Parathyroid adenoma (tissue), 2 donors: ENCODE results near the gene SLC5A2.
"Not testable (repeated sequence)": the region's sequence is repeated elsewhere in the genome, so short reads cannot be mapped to it uniquely, and the experiment has no call there.

Source experiments
- H2AFZ ChIP-seq: fragments of 300-600 bp; sonication (generic); one replicate; pipeline ENCODE4 v1.7.0; 2017; ENCODE audit warnings: antibody characterized with exemption, mild to moderate bottlenecking
- H3K27ac ChIP-seq: fragments of 300-600 bp; sonication (generic); one replicate; pipeline ENCODE4 v1.7.0; 2017
- H3K27me3 ChIP-seq: fragments of 300-600 bp; sonication (generic); one replicate; pipeline ENCODE4 v1.7.0; 2017; ENCODE audit warnings: low read length; ENCODE audit not compliant: control insufficient read depth, insufficient read depth
- H3K36me3 ChIP-seq: fragments of 300-600 bp; sonication (generic); one replicate; pipeline ENCODE4 v1.7.0; 2017; ENCODE audit warnings: low read length; ENCODE audit not compliant: control insufficient read depth, insufficient read depth
- H3K4me1 ChIP-seq: fragments of 300-600 bp; sonication (generic); one replicate; pipeline ENCODE4 v1.7.0; 2017; ENCODE audit warnings: control low read depth
- H3K4me2 ChIP-seq: fragments of 300-600 bp; sonication (generic); one replicate; pipeline ENCODE4 v1.7.0; 2017; ENCODE audit warnings: low read length
- H3K4me3 ChIP-seq: fragments of 300-600 bp; sonication (generic); one replicate; pipeline ENCODE4 v1.7.0; 2017; ENCODE audit warnings: low read depth, low read length
- H3K79me2 ChIP-seq: fragments of 300-600 bp; sonication (generic); one replicate; pipeline ENCODE4 v1.7.0; 2017; ENCODE audit warnings: control low read depth
- H3K9ac ChIP-seq: fragments of 300-600 bp; sonication (generic); one replicate; pipeline ENCODE4 v1.7.0; 2017; ENCODE audit warnings: mild to moderate bottlenecking
- H3K9me3 ChIP-seq: fragments of 300-600 bp; sonication (generic); one replicate; pipeline ENCODE4 v1.7.0; 2017; ENCODE audit warnings: low read length; ENCODE audit not compliant: control insufficient read depth
- CTCF ChIP-seq: fragments of 300-600 bp; sonication (generic); IDR thresholded peaks from one replicate; pipeline ENCODE4 v1.7.0; 2017; ENCODE audit warnings: antibody characterized with exemption, mild to moderate bottlenecking
- donor health status: primary hyperparathyroidism.

Gene SLC5A2

GRCh38 chr16:31519759-31520431 lies 37.0 kb downstream of the SLC5A2 start:
- H3K27ac ChIP-seq = no peak overlapping the region
- H3K79me2 ChIP-seq = no peaks in the 10 kb centered on the region
- H3K9ac ChIP-seq = no peak overlapping the region
- no peaks in the 10 kb centered on the region for H3K27me3 ChIP-seq
- H3K9me3 ChIP-seq = no peaks in the 10 kb centered on the region
- no peak overlapping the region for H3K4me2 ChIP-seq
- no peaks in the 10 kb centered on the region for H3K36me3 ChIP-seq
- no peaks in the 10 kb centered on the region for H3K4me1 ChIP-seq
- TF ChIP-seq CTCF = no peak
- H3K4me3 ChIP-seq = no peak overlapping the region
- no peak overlapping the region for H2AFZ ChIP-seq

GRCh38 chr16:31521368-31521767 lies 38.4 kb downstream of the SLC5A2 start:
- Histone ChIP-seq H3K79me2 (no peaks in the 10 kb centered on the region), H3K27me3 (no peaks in the 10 kb centered on the region), H2AFZ (no peak overlapping the region), H3K4me3 (no peak overlapping the region), H3K36me3 (no peaks in the 10 kb centered on the region), H3K4me1 (no peaks in the 10 kb centered on the region), H3K9me3 (no peaks in the 10 kb centered on the region), H3K27ac (no peak overlapping the region), H3K9ac (no peak overlapping the region), H3K4me2 (no peak overlapping the region)
- TF ChIP-seq CTCF = no peak

GRCh38 chr16:31522071-31522470 lies 39.1 kb downstream of the SLC5A2 start:
- no peak overlapping the region for H3K27ac ChIP-seq
- no peak overlapping the region for H3K4me3 ChIP-seq
- no peaks in the 10 kb centered on the region for H3K36me3 ChIP-seq
- no peak for TF ChIP-seq CTCF
- no peak overlapping the region for H2AFZ ChIP-seq
- H3K9ac ChIP-seq = no peak overlapping the region
- no peaks in the 10 kb centered on the region for H3K27me3 ChIP-seq
- H3K4me2 ChIP-seq = no peak overlapping the region
- H3K79me2 ChIP-seq = no peaks in the 10 kb centered on the region
- no peaks in the 10 kb centered on the region for H3K4me1 ChIP-seq
- H3K9me3 ChIP-seq = no peaks in the 10 kb centered on the region

- H3K36me3 ChIP-seq, H3K4me2 ChIP-seq, H2AFZ ChIP-seq, H3K79me2 ChIP-seq, H3K9me3 ChIP-seq, H3K9ac ChIP-seq, H3K4me1 ChIP-seq, H3K27ac ChIP-seq, H3K27me3 ChIP-seq, H3K4me3 ChIP-seq: not testable (repeated sequence)
Measured at GRCh38 chr16:31523768-31524167, 40.8 kb downstream of the SLC5A2 start.

GRCh38 chr16:31525113-31525512 lies 42.2 kb downstream of the SLC5A2 start:
- no peaks in the 10 kb centered on the region for H3K36me3 ChIP-seq
- H3K27me3 ChIP-seq = no peaks in the 10 kb centered on the region
- no peak overlapping the region for H3K4me2 ChIP-seq
- H3K4me1 ChIP-seq = no peaks in the 10 kb centered on the region
- H3K27ac ChIP-seq = no peak overlapping the region
- no peak overlapping the region for H3K4me3 ChIP-seq
- H3K79me2 ChIP-seq = no peaks in the 10 kb centered on the region
- H2AFZ ChIP-seq = no peak overlapping the region
- TF ChIP-seq CTCF = no peak
- H3K9ac ChIP-seq = no peak overlapping the region
- H3K9me3 ChIP-seq = no peaks in the 10 kb centered on the region
